NCI-H524 (cell line): Measurements from ENCODE around the gene EEA1.
"Not testable (repeated sequence)": the region's sequence is repeated elsewhere in the genome, so short reads cannot be mapped to it uniquely, and the experiment has no call there.

Experiments used
- DNase-seq, 2 experiments: peaks; one replicate each; lab custom pipeline; 2025; lab: John Stamatoyannopoulos, UW

The EEA1 gene

DNA sequence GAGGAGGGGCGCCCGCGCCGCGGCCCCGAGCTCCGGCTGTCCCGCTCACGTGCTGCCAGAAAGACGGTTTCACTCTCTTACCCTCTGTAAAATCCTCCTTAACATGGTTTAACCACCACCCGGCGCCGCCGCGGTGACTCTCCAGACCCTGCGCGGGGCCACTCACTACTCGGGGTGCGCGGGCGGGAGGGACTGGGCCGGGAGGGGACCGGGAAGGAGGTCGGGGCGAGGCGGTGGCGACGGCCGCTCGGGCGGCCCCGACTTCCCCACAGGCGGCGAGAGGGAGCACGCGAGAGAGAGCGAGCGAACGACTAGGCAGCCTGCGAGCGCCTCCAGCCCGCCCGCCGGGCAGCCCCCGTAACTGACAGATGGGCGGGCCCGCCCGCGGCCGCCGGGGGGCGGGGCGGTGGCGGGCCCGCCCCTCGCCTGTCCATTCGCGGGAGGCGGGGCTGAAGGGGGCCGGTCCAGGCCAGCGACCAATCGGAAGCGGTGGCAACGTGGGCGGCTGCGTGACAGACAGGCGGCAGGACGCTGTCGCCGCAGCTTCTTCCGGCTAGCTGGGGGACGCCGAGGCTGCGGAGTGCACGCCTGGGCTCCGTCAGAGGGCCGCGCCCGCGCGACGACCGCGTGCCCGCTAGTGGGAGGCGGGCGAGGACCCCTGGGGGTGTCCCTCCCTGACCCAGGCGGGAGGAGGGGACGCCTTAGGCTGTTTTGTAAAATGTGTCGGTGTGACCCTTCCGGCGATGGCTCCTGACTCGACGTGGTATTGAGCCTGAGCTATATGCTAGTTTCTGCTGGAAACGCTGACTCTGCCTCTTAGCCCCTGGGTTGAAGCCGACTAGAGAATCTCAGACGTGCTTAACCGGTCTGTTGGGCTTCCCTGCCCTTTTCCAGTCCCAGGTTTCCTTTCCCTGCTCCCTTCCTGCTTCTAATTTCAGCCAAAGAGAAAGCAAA lies at the start of gene EEA1:
EEA1 (minus strand) TSS at position 334 of the 954 bp plus-strand sequence; CDS start at position 105, 229 bp downstream.
- peak; percentile 71 to 93 for DNase-seq

- no peak for DNase-seq
Measured at GRCh38 chr12:92978607-92979006, 49.5 kb upstream of the EEA1 start.

GRCh38 chr12:92977326-92977725 lies 48.2 kb upstream of the EEA1 start:
- no peak for DNase-seq

GRCh38 chr12:92974759-92975158 lies 45.7 kb upstream of the EEA1 start:
- DNase-seq: no peak

DNA sequence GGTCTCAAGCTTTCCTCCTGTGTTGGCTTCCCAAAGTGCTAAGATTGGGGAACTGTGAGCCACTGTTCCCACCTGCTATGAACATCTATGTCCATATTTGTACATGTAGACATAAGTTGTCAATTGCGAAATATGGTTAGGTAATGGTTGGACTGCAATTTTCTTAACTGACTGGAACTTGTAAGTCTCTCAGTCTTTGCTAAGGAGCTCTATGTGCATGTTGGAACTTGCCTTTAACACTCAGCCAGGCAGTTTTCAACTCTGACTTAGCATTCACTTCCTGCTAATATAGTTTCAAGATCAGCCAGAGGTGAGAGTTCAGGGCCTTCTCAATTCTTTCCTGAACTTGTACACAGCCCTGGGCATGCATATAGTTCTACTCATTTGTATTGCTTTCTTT lies 44.5 kb upstream of the EEA1 start:
- no peak for DNase-seq

DNA sequence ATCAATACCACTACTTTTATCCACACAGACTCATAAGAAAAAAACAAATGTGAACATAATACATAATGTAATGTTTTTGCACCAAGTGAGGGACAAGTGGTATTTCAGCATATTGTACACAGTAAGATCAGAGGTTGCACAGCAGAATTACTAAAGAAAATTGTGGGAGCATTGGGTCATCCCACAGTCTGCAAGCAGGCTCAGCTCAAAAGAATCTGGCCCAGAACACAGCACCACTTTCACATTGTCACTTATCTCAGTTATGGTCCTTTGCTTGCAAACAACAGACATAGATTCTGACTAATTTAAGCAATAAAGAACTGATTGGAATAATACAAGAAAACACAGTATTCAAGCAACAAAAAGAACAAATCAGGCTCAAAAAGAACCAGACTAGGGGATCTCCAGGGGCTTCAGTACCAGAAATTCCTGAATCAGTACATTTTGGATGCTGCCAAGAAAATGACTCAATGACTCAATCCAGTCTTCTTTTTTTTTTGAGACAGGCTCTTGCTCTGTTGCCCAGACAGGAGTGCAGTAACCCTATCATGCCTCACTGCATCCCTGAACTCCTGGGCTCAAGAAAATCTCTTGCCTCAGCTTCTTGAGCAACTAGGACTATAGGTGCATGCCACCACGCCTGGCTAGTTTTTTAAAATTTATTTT lies 42.9 kb upstream of the EEA1 start:
- DNase-seq: no peak

DNA sequence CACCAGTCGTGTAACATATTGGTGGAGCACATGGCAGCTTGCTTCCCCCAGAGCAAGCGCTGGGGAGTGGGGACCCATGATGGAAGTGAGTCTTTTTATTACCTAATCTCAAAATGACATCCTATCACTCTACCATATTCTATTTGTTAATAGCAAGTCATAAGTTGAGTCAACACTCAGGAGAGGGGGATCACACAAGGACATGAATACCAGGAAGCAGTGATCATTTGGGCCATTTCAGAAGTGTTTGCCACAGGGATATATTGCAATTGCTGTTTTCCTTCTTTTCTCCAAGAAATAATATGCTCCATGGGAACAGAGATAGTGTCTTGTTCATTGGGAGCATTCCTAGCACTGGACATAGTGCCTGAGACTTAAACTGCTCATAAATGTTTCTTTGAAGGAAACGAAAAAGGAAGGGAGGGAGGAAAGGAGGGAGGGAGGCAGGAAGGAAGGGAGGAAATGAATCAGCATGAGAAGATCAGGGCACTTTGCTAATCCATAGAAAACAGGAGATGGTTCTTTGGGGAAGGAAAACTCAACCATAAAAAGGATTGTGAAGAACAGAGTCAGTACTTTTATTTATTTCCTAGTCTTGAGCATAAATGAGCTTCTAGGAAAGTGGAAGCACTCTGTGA lies 39.2 kb upstream of the EEA1 start:
- DNase-seq: no peak

GRCh38 chr12:92964378-92964777 lies 35.3 kb upstream of the EEA1 start:
- not testable (repeated sequence) for DNase-seq

- DNase-seq: no peak
Measured at GRCh38 chr12:92961949-92962348, 32.9 kb upstream of the EEA1 start.

- DNase-seq: no peak
Measured at GRCh38 chr12:92955997-92956663, 27.0 kb upstream of the EEA1 start.

- no peak for DNase-seq
Measured at GRCh38 chr12:92953747-92954146, 24.7 kb upstream of the EEA1 start.

DNA sequence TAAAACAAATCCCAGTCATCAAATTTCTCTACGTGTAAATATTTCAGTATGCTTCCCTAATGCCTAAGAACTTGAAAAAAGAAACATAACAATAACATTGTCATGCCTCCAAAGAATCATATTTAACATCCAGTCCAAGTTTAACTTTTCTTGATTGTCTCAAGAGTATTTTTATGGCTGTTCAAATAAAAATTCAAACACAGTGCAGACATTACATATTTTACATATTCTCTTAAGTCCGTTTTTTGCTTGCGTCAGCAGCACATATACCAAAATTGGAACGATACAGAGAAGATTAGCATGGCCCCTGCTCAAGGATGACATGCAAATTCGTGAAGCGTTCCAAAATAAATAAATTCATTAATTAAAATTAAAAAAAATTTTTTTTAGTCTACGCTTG lies 23.3 kb upstream of the EEA1 start:
- no peak for DNase-seq

- DNase-seq: no peak
Measured at GRCh38 chr12:92951006-92951405, 21.9 kb upstream of the EEA1 start.

GRCh38 chr12:92950011-92950410 lies 20.9 kb upstream of the EEA1 start:
- no peak for DNase-seq

DNA sequence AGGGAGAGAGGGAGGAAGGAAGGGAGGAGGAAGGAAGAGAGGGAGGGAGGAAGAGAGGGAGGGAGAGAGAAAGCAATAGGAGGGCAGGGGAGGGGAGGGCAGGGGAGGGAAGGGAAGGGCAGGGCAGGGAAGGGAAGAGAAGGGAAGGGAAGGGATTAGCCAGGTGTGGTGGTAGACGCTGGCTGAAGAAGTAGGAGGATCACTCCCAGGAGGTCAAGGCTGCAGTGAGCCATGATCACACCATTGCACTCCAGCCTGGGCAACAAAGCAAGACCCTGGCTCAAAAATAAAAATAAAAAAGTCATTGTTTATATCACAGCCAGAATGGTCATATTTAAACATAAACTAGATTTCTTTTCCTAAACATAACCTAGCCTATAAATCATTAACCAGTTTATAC lies 20.4 kb upstream of the EEA1 start:
- no peak for DNase-seq

DNA sequence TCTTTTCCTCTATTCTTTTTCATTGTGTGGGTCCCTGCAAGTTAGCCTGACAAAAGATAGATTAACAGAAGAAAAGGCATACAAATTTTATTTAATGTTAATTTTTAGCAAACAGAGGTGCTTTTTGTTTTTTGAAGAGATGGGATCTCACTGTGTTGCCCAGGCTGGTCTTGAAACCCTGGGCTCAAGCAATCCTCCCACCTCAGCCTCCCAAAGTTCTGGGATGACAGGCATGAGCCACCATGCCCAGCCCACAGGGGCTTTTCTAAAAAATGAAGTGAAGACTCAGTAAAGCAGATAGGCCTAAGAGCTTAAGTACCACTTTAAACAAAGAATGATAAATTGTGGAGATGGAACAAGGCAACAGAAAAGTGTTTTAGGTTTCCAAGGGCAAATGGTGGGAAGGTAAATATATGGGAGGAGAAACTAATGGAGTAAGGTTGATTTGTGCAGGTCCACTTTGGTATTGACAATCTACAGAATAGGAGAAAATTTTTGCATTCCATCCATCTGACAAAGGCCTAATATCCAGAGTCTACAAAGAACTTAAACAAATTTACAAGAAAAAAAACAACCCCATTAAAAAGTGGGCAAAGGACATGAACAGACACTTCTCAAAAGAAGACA lies 18.6 kb upstream of the EEA1 start:
- DNase-seq: no peak

DNA sequence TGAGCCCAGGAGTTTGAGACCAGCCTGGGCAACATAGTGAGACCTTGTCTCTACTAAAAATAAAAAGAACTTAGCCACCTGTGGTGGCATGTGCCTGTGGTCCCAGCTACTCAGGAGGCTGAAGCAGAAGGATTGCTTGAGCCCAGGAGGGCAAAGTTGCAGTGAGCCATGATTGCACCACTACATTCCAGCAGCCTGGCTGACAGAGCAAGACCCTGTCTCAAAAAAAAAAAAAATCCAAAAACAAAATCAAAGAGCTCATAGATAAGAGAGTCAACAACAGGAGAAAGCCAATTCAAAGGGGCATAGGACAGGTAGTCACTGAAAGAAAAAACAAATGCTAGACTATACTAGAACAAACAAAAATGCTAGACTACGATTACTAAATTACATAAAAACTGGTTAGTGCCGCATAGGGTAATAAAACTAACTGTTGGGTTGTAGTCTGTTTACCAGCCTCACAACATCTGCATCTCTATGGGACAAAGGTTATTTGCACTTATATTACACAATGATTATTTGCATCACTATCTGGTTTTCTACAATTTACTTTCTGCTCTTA lies 16.6 kb upstream of the EEA1 start:
- no peak for DNase-seq

DNA sequence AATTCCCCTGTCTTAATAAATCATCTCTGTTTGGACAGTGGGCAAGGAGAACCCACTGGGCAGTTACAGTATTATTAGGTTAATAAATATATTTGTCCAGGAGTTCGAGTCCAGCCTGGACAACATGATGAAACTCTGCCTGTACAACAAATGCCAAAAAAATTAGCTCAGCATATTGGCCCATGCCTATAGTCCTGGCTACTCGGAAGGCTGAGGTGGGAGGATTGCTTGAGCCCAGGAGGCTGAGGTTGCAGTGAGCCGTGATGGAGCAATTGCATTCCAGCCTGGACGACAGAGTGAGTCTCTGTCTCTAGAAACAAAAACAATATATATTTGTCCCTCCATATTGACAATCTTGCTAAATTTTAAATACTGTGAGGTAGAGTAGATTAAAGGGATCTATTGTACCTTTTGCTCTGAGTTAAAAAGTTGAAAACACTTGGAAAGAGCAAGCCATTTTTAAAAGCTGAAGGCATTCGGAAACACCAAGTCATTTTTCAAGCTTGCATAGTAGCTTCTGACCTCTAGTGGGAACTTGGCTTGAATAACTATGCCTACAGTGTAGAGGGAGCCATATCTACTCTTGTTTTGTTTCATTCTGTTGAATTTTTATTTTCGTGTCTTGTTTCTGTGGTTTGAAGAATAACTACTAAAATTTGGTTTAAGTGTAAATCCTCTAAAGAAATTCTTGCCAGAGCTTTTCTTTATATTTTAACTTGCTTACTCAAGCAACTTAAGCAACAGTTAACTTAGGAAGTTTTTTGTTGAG lies 14.6 kb upstream of the EEA1 start:
- no peak for DNase-seq

- no peak for DNase-seq
Measured at GRCh38 chr12:92942905-92943304, 13.8 kb upstream of the EEA1 start.

GRCh38 chr12:92939116-92939515 lies 10.0 kb upstream of the EEA1 start:
- DNase-seq: no peak

DNA sequence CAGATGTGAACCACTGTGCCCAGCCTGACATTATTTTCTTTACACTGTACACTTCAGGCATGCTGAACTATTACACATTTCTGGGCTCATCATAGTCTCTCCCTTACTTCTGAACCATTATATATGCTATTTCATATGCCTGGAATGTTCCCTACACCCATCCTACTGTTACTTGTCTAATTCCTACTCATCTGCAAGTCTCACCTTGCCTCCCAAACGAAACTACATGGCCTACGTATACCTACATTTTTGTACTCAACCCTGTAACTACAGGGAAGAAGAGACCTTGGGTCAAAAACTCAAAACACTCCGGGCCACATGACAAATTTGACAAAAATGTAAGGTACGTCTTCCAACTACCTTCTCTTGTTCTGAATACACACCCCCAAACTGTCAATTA lies 9.5 kb upstream of the EEA1 start:
- DNase-seq: no peak
